GM12872 (cell line): Measurements from ENCODE around the gene TNP2.

Experiments used
- CTCF ChIP-seq: IDR thresholded peaks from 3 replicates; pipeline ENCODE4 v1.5.1; 2011; ENCODE audit warnings: low read depth, mild to moderate bottlenecking, low read length, moderate library complexity; ENCODE audit not compliant: insufficient read depth

The TNP2 gene

GRCh38 chr16:11291091-11291703, 22.1 kb upstream of the TNP2 start:
- TF ChIP-seq CTCF = no peak

GRCh38 chr16:11290102-11290893, 21.2 kb upstream of the TNP2 start:
- no peak for TF ChIP-seq CTCF

- TF ChIP-seq CTCF = no peak
Measured at GRCh38 chr16:11289202-11289601, 20.1 kb upstream of the TNP2 start.

GRCh38 chr16:11285842-11286241, 16.7 kb upstream of the TNP2 start:
- no peak for TF ChIP-seq CTCF

GRCh38 chr16:11283820-11284248, 14.7 kb upstream of the TNP2 start:
- TF ChIP-seq CTCF = no peak

- no peak for TF ChIP-seq CTCF
Measured at GRCh38 chr16:11280616-11281522, 11.7 kb upstream of the TNP2 start, which contains the start of gene PRM1. PRM1 (minus strand) TSS chr16:11281330; CDS start chr16:11281238, 92 bp downstream.
